Measurements from ENCODE around the gene AGO3. TPM values are rescaled to one million over a fixed set of nuclear protein-coding genes. Genes with fewer than 3 reads are reported as not detected.

The AGO3 gene
- total RNA-seq, 1 donor from 2014 or later = 17.1 TPM

DNA sequence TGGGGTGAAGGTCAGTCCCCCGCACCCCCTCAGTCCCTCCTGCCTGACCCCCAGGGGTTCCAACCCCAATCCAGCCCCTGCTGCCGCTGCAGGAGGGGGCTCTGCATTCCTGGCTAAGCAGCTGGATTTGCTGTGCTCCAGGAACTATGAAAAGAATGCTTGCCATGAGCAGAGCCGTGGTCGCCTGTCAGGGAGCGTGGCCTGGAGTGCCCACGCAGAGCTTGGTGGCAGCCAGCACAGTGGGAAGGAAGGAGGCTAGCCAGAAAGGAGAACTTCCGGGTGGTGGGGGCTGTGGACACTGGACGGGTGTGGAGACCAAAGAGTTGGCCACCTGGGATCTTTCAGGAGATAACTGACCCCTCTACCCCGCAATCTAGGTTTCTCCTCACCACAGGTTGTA is 188.6 kb downstream of the AGO3 start:
- DNase-seq (ENCODE audit: low read depth, low spot score) = no peak

Other genes starting within 250 kb of the AGO3 start
- 20.4 and 22.7 TPM in 2 replicates for gene C1orf216, start 212.2 kb upstream of the AGO3 start, total RNA-seq
- 22.7 and 55.6 TPM in 2 replicates for gene CLSPN, start 161.1 kb upstream of the AGO3 start, total RNA-seq
- gene AGO4, start 123.1 kb upstream of the AGO3 start, total RNA-seq = 17.9 and 19.3 TPM in 2 replicates
- 12.4 and 18.3 TPM in 2 replicates for gene AGO1, start 47.9 kb upstream of the AGO3 start, total RNA-seq
- gene TEKT2, start 153.0 kb downstream of the AGO3 start, total RNA-seq = 0.13 and 0.21 TPM in 2 replicates
- gene ADPRS, start 157.8 kb downstream of the AGO3 start, total RNA-seq = 32.6 and 43.5 TPM in 2 replicates
- 3.7 and 5.6 TPM in 2 replicates for gene COL8A2, start 194.1 kb downstream of the AGO3 start, total RNA-seq
- 106 and 117 TPM in 2 replicates for gene TRAPPC3, start 218.4 kb downstream of the AGO3 start, total RNA-seq
- 77.1 and 91.4 TPM in 2 replicates for gene MAP7D1, start 225.1 kb downstream of the AGO3 start, total RNA-seq

Data from pulmonary artery endothelial cell (primary cell).